PC-9 (cell line): ENCODE measurements around the gene CKAP2L. TPM values are rescaled to one million over a fixed set of nuclear protein-coding genes. Genes with fewer than 3 reads are reported as not detected.

Experiments used
- BruUV-seq: library from RNA; stranded (reverse); fragments of 400-500 nt; replicated peaks from 2 replicates; lab custom pipeline; 2021; lab: Mats Ljungman, UMichigan
- CTCF ChIA-PET: fragments of 300-600 bp; sonication (Branson Sonifier 250); formaldehyde crosslinking; loops from one replicate; lab custom pipeline; 2022; ENCODE audit warnings: antibody characterized with exemption; lab: Charles Lee
- POLR2A ChIA-PET: fragments of 300-600 bp; sonication (Branson Sonifier 250); formaldehyde crosslinking; loops from one replicate; lab custom pipeline; 2022; ENCODE audit warnings: antibody characterized with exemption; ENCODE audit not compliant: unreplicated experiment; lab: Charles Lee
- DNase-seq, 2 experiments: peaks; one replicate each; pipeline versions ENCODE4 v3.0.0 to v3.0.0-alpha.2; 2015 to 2022; ENCODE audit warnings: mixed read lengths in 1 of 2
- H2AFZ ChIP-seq: fragments of 200-600 bp; sonication (generic); 2 replicates; pipeline ENCODE4 v1.8.1; 2017; ENCODE audit warnings: antibody characterized with exemption
- H3F3A ChIP-seq: fragments of 200-600 bp; sonication (generic); 2 replicates; pipeline ENCODE4 v1.8.1; 2017; ENCODE audit warnings: antibody characterized with exemption, mild to moderate bottlenecking, low read depth; ENCODE audit not compliant: insufficient read depth
- H3K27ac ChIP-seq: fragments of 200-600 bp; sonication (generic); 2 replicates; pipeline ENCODE4 v1.6.1; 2016; ENCODE audit warnings: mixed run types
- H3K27me3 ChIP-seq: fragments of 200-600 bp; sonication (generic); 2 replicates; pipeline ENCODE4 v1.6.1; 2016; ENCODE audit warnings: low read depth, mixed run types; ENCODE audit not compliant: insufficient read depth
- H3K36me3 ChIP-seq: fragments of 200-600 bp; sonication (generic); 2 replicates; pipeline ENCODE4 v1.6.1; 2016; ENCODE audit warnings: low read depth, mixed run types
- H3K4me1 ChIP-seq: fragments of 200-600 bp; sonication (generic); replicated peaks from 2 replicates; pipeline ENCODE4 v1.6.1; 2016; ENCODE audit warnings: mixed run types; ENCODE audit not compliant: insufficient read depth
- H3K4me2 ChIP-seq: fragments of 200-600 bp; sonication (generic); 2 replicates; pipeline ENCODE4 v1.6.1; 2017; ENCODE audit warnings: mixed run types
- H3K4me3 ChIP-seq: fragments of 200-600 bp; sonication (generic); 2 replicates; pipeline ENCODE4 v1.6.1; 2016; ENCODE audit warnings: mixed run types
- H3K79me2 ChIP-seq: fragments of 200-600 bp; sonication (generic); 2 replicates; pipeline ENCODE4 v1.6.1; 2017; ENCODE audit warnings: low read depth, mixed run types
- H3K9me2 ChIP-seq: fragments of 200-600 bp; sonication (generic); 2 replicates; pipeline ENCODE4 v1.8.1; 2017; ENCODE audit warnings: mild to moderate bottlenecking; ENCODE audit not compliant: insufficient read depth
- H3K9me3 ChIP-seq: fragments of 200-600 bp; sonication (generic); 2 replicates; pipeline ENCODE4 v1.8.1; 2016; ENCODE audit warnings: low read depth; ENCODE audit not compliant: insufficient read depth
- H4K20me1 ChIP-seq: fragments of 200-600 bp; sonication (generic); 2 replicates; pipeline ENCODE4 v1.8.1; 2017; ENCODE audit not compliant: insufficient read depth
- EZH2 ChIP-seq: fragments of 200-600 bp; sonication (generic); IDR thresholded peaks from 2 replicates; pipeline ENCODE4 v1.8.0; 2017; ENCODE audit warnings: antibody characterized with exemption, low read depth
- intact Hi-C: fragments of 100-400 bp; cut with micrococcal nuclease; formaldehyde crosslinking; loops from one replicate; pipeline ENCODE4 v1.10.0; 2022; ENCODE audit not compliant: unreplicated experiment
- total RNA-seq: library from RNA; stranded (reverse); gene quantifications from 2 replicates; pipeline ENCODE4 v1.2.3, GENCODE V29; 2021
- TF ChIP-seq, protein P1 (sequence below): fragments of 200-600 bp; sonication (generic); conservative IDR thresholded peaks from 2 replicates; pipeline ENCODE4 v1.6.1; 2017; ENCODE audit warnings: mixed run types, antibody characterized with exemption, mild to moderate bottlenecking, moderate library complexity

Gene CKAP2L
- total RNA-seq, 1 experiment from 2014 or later: 28.7 TPM

DNA sequence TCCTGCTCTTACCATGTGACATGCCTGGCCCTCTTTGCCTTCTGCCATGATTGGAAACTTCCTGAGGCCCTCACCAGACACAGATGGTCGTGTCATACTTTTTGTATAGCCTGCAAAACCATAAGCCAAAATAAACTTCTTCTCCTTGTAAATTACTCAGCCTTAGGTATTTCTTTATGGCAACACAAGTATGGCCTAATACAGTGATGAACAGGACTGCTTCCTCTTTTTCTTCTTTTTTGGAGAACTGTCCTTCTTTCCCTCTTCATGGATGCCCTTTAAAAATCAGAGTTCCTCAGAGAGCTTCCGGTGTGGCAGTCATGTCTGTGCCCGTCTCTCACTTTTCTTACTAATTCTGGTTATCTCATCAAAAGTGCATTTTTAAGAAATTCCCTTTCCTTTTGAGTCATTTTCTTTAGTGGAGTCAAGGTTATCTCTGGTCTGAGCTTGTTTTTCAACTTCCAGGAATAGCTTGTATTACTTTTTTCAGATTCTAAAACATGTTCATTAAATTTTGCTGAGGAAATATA lies 29.1 kb upstream of the CKAP2L start:
- ChIA-PET POLR2A (no interaction called here), CTCF (interaction anchor here (0.7 to 0.8 kb wide), 2 partner anchors 9 to 148 kb away, joined by 3 read pairs; no protein-coding TSS in a partner anchor)
- Histone ChIP-seq H3K27me3 (no peaks in the 10 kb centered on the region), H3K79me2 (no peaks in the 10 kb centered on the region), H3K9me2 (no peaks in the 10 kb centered on the region), H3K4me1 (peaks cover 51% of the 10 kb centered on the region), H3K27ac (peak overlapping the region; percentile 99), H3K4me3 (peak overlapping the region; percentile 13; the same call in 1 of the 2 replicates), H3K9me3 (peaks cover 24% of the 10 kb centered on the region), H2AFZ (no peak overlapping the region), H3K4me2 (peak overlapping the region; percentile 57), H3K36me3 (no peaks in the 10 kb centered on the region), H3F3A (peaks cover 47% of the 10 kb centered on the region), H4K20me1 (no peaks in the 10 kb centered on the region)
- TF ChIP-seq, protein P1, sequence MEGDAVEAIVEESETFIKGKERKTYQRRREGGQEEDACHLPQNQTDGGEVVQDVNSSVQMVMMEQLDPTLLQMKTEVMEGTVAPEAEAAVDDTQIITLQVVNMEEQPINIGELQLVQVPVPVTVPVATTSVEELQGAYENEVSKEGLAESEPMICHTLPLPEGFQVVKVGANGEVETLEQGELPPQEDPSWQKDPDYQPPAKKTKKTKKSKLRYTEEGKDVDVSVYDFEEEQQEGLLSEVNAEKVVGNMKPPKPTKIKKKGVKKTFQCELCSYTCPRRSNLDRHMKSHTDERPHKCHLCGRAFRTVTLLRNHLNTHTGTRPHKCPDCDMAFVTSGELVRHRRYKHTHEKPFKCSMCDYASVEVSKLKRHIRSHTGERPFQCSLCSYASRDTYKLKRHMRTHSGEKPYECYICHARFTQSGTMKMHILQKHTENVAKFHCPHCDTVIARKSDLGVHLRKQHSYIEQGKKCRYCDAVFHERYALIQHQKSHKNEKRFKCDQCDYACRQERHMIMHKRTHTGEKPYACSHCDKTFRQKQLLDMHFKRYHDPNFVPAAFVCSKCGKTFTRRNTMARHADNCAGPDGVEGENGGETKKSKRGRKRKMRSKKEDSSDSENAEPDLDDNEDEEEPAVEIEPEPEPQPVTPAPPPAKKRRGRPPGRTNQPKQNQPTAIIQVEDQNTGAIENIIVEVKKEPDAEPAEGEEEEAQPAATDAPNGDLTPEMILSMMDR: no peak
- TF ChIP-seq EZH2: no peak
- intact Hi-C loops: no loop called here
- DNase-seq: peak in 1 of 2 experiments; percentile 49
- TSS peak; percentile 90 for BruUV-seq

DNA sequence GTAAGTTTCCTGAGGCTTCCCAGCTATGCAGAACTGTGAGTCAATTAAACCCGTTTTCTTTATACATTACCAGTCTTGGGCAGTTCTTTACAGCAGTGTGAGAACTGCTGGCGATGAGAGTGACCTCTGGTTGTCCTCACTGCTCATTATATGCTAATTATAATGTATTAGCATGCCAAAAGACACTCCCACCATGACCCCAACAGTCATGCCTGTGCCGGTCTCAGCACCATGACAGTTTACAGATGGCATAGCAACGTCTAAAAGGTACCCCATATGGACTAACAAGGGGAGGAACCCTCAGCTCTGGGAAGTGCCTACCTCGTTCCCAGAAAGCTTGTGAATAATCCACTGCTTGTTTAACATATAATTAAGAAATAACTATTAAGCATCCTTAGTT lies 28.0 kb upstream of the CKAP2L start:
- TF ChIP-seq, protein P1: no peak
- TF ChIP-seq EZH2: no peak
- Histone ChIP-seq H2AFZ (no peak overlapping the region), H3K27ac (peak overlapping the region; percentile 99), H3K4me3 (no peak overlapping the region), H3K4me1 (peaks cover 58% of the 10 kb centered on the region), H4K20me1 (no peaks in the 10 kb centered on the region), H3K27me3 (no peaks in the 10 kb centered on the region), H3K9me3 (peaks cover 24% of the 10 kb centered on the region), H3K36me3 (no peaks in the 10 kb centered on the region), H3K4me2 (no peak overlapping the region), H3F3A (peaks cover 47% of the 10 kb centered on the region), H3K79me2 (no peaks in the 10 kb centered on the region), H3K9me2 (no peaks in the 10 kb centered on the region)
- ChIA-PET POLR2A (no interaction called here), CTCF (no interaction called here)
- no TSS peak for BruUV-seq
- no peak for DNase-seq
- intact Hi-C loops: no loop called here

DNA sequence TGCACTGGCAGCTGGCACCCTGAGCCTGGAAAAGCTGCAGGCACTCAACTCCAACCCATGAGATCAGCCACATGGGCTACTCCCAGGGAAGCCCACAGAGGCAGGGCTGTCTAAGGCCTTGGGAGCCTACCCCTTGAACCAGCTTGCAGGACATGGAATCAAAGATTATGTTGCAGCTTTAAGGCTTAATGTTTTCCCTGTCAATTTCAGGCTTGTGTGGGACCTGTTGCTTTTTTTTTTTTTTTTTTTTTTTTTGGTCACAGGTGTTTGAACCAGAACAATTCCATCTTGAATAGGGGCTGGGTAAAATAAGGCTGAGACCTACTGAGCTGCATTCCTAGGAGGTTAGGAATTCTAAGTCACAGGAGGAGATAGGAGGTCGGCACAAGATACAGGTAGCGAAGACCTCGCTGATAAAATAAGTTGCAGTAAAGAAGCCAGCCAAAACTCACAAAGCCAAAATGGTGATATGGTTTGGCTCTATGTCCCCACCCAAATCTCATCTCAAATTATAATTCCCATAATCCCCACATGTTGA lies 27.4 kb upstream of the CKAP2L start:
- Histone ChIP-seq H3K79me2 (no peaks in the 10 kb centered on the region), H4K20me1 (no peaks in the 10 kb centered on the region), H3K4me2 (no peak overlapping the region), H3K4me3 (no peak overlapping the region), H3K27me3 (no peaks in the 10 kb centered on the region), H2AFZ (no peak overlapping the region), H3K9me2 (no peaks in the 10 kb centered on the region), H3K27ac (no peak overlapping the region), H3K9me3 (peaks cover 24% of the 10 kb centered on the region), H3F3A (peaks cover 44% of the 10 kb centered on the region), H3K36me3 (no peaks in the 10 kb centered on the region), H3K4me1 (peaks cover 62% of the 10 kb centered on the region)
- POLR2A ChIA-PET: no interaction called here
- no peak for DNase-seq
- CTCF ChIA-PET: no interaction called here
- no TSS peak for BruUV-seq
- TF ChIP-seq, protein P1: no peak
- no peak for TF ChIP-seq EZH2
- intact Hi-C loops: no loop called here
